Sigmoid colon (tissue), 4 donors: ENCODE results near the gene NUTF2.

Source experiments
- CTCF ChIP-seq, 4 experiments: fragments of 450-650 bp in 3 of 4; fragments of 200-600 bp in 1 of 4; IDR thresholded peaks; one replicate each; pipeline ENCODE4 v1.5.1; 2016 to 2019; ENCODE audit warnings: antibody characterized with exemption in 4 of 4, mild to moderate bottlenecking in 3 of 4, moderate library complexity in 2 of 4
- EP300 ChIP-seq, 4 donors: sonication (generic); formaldehyde crosslinking; IDR thresholded peaks; one replicate each; pipeline ENCODE4 v1.6.1; 2017; ENCODE audit warnings: antibody characterized with exemption in 4 of 4

- no peak for TF ChIP-seq CTCF (IDR thresholded peaks at IDR 0.05)
- TF ChIP-seq EP300 (IDR thresholded peaks at IDR 0.05) = no peak
Measured at GRCh38 chr16:67919622-67920221, 73.0 kb downstream of the NUTF2 start.
